Measurements from ENCODE around the gene TRHDE.

Gene TRHDE

DNA sequence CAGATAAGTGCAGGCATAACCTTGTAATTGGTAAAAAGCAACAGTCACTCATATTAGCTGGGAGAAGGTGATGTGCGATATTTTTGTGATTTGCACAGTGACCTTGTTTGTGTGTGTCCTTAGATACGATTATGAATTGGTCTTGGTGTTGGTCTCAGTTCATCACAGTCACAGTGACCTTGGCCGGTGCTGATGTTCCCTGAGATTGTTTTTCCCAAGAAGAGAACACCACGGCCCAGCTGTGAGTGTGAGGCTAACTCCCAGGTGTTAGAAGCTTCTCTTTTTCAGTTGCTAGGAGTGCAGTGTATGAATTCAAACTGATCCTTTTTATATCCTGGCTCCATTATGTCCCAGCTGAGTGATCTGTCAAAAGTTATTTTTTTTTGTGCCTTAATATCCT lies 46.2 kb downstream of the TRHDE start:
- no peak for DNase-seq (ENCODE audit: low spot score)

GRCh38 chr12:72323881-72324280 lies 51.7 kb downstream of the TRHDE start:
- DNase-seq (ENCODE audit: low spot score): no peak

DNA sequence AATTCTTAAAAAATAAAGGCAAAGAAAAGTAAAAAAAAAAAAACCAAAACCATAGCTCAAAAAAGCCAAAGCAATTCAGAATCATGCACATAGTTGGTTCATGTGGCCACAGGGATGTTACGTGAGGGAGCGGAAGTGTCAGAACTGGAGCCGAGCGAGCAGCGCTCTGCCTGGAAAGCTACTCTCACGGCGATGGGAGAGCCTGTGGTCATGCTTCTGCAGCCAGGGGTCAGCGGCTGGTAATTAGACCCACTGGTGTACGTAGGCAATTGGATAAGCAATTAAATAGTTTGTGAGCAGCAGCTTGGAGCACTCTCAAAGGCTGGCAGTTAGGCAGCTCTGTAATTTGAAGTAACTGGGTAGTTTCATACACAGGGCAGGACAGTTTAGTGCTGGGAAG lies 58.1 kb downstream of the TRHDE start:
- DNase-seq (ENCODE audit: low spot score): no peak

GRCh38 chr12:72330784-72331183 lies 58.6 kb downstream of the TRHDE start:
- DNase-seq (ENCODE audit: low spot score): no peak

DNA sequence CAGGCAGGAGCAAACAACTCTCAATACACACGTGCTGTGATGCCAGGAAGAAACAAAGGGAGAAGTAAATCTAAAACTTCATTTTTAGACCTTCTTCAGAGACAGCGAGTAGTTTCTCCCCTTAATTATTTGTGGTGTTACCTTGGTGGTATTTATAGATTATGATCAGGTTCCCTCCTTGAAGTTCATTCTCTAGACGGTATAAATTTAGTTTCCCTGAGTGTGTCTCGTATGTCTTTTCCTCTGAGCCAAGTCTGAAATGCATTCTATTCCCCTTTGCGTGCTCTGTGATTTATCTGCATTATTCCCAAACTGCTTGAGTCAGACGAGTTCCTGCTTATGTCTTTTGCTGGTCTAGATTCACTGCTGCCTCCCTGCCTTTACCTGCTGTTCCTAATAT lies 65.2 kb downstream of the TRHDE start:
- no peak for DNase-seq (ENCODE audit: low spot score)

- DNase-seq (ENCODE audit: low spot score): no peak
Measured at GRCh38 chr12:72337946-72338345, 65.8 kb downstream of the TRHDE start.

DNA sequence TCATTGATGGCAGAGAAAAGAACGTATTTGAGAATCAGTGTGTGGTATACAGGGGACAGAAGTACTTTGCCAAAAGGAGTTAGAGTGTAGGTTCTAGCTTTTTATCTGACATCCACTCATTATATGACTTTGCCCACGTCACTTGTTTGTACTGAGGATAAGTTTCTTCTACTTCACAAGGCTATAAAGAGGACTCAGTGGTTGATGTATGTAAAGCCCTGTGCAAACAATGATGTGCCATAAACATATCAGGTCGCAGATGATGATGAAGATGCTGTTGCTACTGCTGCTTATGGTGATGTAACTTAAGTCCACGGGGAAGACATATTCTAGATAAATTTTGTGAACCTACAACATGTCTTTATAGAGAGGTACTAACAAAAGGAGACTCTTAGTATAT lies 66.3 kb downstream of the TRHDE start:
- no peak for DNase-seq (ENCODE audit: low spot score)

GRCh38 chr12:72346363-72346944 lies 74.3 kb downstream of the TRHDE start:
- DNase-seq (ENCODE audit: low spot score): peak; percentile 17

- DNase-seq (ENCODE audit: low spot score): no peak
Measured at GRCh38 chr12:72349491-72349890, 77.3 kb downstream of the TRHDE start.

GRCh38 chr12:72359416-72359815 lies 87.2 kb downstream of the TRHDE start:
- DNase-seq (ENCODE audit: low spot score): no peak

DNA sequence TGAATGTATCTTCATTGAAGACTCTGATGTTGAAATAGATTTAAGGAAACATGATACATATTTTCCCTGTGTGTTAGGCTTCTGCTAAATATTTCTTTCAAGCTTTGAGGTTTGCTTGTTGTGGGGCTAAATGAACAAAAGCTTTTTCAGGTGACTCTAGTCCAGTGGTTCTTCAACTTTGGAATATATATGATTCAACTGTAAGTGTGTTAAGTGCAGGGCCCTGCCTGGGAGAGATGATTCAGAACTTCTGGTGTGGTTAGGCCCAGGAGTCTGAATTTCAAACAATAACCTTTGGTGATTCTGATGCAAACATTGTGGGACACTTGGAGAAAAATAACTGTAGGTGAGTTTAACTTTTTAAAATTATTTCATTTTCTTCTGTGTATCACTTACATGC lies 93.0 kb downstream of the TRHDE start:
- no peak for DNase-seq (ENCODE audit: low spot score)

- DNase-seq (ENCODE audit: low spot score): no peak
Measured at GRCh38 chr12:72366255-72366654, 94.1 kb downstream of the TRHDE start.

DNA sequence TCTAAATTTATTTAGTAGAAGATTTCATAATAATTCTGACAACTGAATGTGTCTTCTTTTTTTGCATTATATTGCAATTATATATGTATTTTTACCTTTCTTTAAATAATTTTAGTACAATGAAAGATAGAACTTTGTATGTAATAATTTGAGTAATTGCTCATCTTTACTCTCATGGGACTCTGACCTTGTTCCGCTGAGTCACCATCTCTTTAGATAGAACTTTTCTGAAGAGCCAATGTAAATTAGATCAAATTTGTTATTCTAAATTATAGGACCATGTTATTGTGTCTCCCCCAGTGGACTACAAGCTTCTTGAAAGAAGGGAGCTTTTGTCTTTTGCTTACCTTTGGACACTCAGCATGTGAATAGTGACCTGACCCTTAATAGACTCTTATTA lies 96.1 kb downstream of the TRHDE start:
- DNase-seq (ENCODE audit: low spot score): no peak

GRCh38 chr12:72368719-72369422 lies 96.7 kb downstream of the TRHDE start:
- DNase-seq (ENCODE audit: low spot score): no peak

DNA sequence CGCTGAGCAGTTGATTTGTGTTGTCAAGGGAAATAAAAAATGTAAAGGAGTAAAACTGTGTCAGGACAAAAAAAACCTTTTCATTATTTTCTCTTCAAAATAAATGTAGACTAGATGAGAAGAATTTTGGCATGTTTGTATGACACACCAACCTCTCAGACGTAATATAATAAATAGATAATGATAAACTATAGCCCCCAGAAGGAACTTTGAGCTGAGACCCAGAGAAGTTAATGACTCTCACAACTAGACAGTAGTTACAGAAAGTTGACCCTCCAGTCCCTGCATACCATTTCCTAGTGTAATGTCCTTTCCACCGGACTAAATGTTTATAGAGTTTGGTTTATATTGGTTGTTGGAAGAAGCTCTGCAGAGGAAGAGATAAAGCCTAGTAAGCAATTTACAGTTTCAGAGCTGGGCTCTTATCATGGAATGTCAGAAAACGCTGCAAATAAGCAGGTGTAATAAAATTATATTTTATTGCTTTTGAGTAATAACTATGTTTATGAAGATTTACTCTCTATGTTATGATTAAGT lies 97.3 kb downstream of the TRHDE start:
- no peak for DNase-seq (ENCODE audit: low spot score)

DNA sequence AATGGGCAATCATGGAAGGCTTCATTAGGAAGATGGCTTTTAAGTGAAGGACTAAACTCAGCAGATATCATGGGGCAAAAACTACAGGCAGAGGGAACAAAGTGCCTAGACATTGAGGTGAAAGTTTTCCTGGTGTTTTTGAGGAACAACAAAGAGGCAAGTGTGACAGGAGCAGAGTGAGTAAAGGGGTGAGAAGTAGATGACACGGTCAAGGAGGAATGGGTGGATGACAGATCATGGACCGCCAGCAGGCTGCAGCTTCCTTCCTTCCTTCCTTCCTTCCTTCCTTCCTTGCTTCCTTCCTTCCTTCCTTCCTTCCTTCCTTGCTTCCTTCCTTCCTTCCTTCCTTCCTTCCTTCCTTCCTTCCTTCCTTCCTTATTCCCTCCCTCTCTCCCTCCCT lies 108.3 kb downstream of the TRHDE start:
- DNase-seq (ENCODE audit: low spot score): no peak

GRCh38 chr12:72388322-72388721 lies 116.2 kb downstream of the TRHDE start:
- DNase-seq (ENCODE audit: low spot score): no peak

DNA sequence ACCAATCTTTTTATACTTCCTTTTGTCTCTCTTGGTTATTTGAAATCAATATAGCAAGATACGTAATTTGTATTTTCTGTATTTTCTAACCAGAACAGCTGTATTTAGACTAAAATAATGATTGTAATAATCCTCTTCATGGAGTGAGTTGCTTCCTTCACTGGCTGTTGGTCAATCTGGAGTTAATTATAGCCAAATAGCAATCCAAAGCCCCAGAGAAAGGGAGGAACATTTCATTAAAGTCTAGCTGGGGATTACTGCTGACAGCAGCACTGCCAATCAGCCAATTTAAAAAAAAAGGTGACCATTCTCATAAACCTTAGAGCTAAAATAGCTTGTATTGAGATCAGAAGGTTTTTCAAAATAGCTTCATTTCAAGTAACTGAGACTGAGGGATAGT lies 118.0 kb downstream of the TRHDE start:
- no peak for DNase-seq (ENCODE audit: low spot score)

DNA sequence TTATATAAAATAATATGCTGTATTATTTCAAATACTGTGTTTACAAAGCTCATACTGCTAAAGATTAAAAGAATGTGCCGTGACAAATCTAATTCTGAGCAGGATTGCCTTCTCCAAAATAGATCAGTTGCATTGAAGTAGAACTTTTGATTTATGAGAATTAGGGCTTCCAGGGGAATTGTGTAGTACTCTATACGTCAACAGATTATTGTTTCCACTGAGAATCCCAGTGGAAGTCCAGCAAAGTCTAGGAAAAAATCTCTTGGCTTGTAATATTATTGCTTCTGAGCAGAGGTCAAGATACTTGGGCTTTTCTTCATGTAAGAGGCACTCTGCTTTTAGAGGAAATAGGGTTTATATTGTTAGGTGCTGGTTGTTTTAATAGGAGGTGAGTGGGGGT lies 133.9 kb downstream of the TRHDE start:
- no peak for DNase-seq (ENCODE audit: low spot score)

DNA sequence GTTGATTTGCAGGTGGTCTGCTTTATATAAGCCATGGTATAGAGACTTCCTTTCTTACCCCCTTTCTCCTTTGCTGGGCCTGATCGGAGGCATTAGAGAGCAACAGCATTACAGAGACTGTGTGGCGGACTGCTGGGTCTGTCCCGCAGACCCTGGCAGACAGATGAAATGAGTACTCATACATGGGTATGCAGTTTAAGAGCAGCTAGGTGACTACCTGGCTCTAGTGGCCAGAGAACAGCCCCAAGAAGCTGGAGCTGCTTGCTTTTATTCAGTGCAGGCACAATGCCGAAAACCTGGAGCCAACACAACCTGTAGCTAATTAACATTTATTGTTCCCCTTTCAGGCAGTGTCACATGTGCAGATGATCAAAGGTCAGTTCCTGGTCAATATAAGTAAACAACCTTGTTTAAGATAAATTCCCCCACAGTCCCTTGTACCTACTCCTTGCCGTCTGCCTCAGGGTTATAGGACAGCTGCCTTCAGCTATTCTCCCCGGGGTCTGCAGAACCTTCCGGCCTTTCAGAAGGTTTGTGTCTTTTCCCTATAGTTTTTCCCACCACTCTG lies 160.0 kb downstream of the TRHDE start:
- no peak for DNase-seq (ENCODE audit: low spot score)

DNA sequence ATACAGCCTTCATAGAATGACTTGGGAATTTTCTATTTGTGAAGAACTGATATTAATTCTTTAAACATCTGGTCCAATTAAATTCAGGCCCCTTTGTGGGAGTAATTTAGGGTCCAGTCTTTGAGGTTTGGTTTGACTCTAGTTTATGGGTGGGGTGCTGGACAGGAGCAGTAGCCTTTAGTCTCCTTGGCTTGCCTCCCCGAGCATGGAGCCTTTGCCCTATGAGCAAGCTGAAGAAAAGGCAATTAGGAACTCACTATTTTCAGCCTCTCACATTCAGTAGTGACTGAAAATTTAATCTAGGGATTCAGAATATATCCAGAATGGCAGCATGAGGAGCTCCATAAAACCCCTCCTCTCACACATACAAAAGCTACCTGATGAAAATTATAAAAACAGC lies 161.1 kb downstream of the TRHDE start:
- no peak for DNase-seq (ENCODE audit: low spot score)

GRCh38 chr12:72434999-72435398 lies 162.8 kb downstream of the TRHDE start:
- DNase-seq (ENCODE audit: low spot score): no peak

DNA sequence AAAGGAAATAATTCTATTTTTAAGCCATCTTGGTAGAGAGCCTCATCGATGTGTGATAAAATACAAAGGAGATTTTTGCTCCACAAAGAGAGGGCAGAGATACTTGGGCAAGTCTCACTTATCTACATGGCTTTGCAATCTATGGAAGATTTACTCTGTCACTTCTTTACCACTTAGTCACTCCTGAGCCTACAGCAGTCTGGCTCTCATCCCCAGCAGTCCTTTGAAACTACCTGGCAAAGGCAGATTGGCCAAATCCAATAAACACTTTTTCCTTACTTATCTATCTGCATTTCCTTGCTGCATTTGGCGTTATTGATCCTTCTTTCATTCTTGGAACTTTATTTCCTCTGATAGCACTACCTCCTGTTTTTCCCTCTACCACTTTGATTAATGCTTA lies 170.0 kb downstream of the TRHDE start:
- DNase-seq (ENCODE audit: low spot score): no peak

DNA sequence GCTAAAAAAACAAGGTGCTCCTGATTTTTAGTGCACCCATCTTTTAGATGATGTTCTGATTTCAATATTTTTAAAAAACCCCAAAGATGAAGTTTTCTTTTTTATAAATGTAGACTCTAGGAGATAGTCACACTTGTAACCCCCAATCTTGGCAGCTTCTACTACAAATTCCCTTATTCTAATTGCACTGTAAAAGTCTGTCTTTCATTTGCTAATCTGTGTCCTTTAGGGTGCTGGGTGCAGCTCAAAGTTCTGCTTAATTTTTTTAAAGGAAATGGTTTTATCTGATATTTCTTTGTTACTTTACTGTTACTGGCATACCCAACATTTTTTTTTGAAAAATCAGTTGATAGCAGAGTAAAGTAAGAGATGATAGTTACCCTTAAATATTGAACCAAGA lies 172.0 kb downstream of the TRHDE start:
- no peak for DNase-seq (ENCODE audit: low spot score)

Data from hematopoietic multipotent progenitor cell treated with erythropoietin and hydrocortisone succinate and interleukin-3 and kit ligand, for 15 days (in vitro differentiated cells).